Measurements from ENCODE around the gene SEPTIN10. TPM values are rescaled to one million over a fixed set of nuclear protein-coding genes. Genes with fewer than 3 reads are reported as not detected.

Gene SEPTIN10
- total RNA-seq, 1 experiment from 2014 or later, result 100.0 TPM

DNA sequence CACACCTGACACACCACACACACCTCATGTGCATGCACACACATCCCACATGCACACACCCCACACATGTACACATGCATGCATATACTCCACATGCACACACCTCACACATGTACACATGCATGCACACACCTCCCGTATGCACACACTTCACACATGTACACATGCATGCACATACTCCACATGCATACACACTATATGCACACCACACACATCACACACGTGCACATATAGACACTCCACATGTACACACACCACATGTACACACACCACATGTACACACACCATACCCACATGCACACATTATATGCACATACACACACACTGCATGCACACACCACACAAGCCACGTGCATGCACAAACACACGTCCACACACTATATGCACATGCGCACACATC, 100.5 kb downstream of the SEPTIN10 start:
- no peaks in the 10 kb centered on the region for H3K27me3 ChIP-seq (ENCODE audit: control insufficient read depth, insufficient read depth, low read length)
- no peaks in the 10 kb centered on the region for H3K9me3 ChIP-seq (ENCODE audit: control insufficient read depth, insufficient read depth, low read depth, low read length)
- TF ChIP-seq POLR2AphosphoS5 (IDR thresholded peaks at IDR 0.05; ENCODE audit: low read depth, low read length), result no peak
- TF ChIP-seq SIN3A (IDR thresholded peaks at IDR 0.05; ENCODE audit: borderline replicate concordance, insufficient read depth, low read depth, low read length), result no peak
- TF ChIP-seq, protein P1, sequence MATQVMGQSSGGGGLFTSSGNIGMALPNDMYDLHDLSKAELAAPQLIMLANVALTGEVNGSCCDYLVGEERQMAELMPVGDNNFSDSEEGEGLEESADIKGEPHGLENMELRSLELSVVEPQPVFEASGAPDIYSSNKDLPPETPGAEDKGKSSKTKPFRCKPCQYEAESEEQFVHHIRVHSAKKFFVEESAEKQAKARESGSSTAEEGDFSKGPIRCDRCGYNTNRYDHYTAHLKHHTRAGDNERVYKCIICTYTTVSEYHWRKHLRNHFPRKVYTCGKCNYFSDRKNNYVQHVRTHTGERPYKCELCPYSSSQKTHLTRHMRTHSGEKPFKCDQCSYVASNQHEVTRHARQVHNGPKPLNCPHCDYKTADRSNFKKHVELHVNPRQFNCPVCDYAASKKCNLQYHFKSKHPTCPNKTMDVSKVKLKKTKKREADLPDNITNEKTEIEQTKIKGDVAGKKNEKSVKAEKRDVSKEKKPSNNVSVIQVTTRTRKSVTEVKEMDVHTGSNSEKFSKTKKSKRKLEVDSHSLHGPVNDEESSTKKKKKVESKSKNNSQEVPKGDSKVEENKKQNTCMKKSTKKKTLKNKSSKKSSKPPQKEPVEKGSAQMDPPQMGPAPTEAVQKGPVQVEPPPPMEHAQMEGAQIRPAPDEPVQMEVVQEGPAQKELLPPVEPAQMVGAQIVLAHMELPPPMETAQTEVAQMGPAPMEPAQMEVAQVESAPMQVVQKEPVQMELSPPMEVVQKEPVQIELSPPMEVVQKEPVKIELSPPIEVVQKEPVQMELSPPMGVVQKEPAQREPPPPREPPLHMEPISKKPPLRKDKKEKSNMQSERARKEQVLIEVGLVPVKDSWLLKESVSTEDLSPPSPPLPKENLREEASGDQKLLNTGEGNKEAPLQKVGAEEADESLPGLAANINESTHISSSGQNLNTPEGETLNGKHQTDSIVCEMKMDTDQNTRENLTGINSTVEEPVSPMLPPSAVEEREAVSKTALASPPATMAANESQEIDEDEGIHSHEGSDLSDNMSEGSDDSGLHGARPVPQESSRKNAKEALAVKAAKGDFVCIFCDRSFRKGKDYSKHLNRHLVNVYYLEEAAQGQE (IDR thresholded peaks at IDR 0.05; ENCODE audit: insufficient read depth in 1 of 2, low read depth in 2 of 2, low read length in 1 of 2), result no peak
- TF ChIP-seq, protein P2, sequence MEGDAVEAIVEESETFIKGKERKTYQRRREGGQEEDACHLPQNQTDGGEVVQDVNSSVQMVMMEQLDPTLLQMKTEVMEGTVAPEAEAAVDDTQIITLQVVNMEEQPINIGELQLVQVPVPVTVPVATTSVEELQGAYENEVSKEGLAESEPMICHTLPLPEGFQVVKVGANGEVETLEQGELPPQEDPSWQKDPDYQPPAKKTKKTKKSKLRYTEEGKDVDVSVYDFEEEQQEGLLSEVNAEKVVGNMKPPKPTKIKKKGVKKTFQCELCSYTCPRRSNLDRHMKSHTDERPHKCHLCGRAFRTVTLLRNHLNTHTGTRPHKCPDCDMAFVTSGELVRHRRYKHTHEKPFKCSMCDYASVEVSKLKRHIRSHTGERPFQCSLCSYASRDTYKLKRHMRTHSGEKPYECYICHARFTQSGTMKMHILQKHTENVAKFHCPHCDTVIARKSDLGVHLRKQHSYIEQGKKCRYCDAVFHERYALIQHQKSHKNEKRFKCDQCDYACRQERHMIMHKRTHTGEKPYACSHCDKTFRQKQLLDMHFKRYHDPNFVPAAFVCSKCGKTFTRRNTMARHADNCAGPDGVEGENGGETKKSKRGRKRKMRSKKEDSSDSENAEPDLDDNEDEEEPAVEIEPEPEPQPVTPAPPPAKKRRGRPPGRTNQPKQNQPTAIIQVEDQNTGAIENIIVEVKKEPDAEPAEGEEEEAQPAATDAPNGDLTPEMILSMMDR (IDR thresholded peaks at IDR 0.05), result no peak
- ATAC-seq, result no peak
- no peaks in the 10 kb centered on the region for H3K36me3 ChIP-seq (ENCODE audit: control insufficient read depth, insufficient read depth, low read length)
- ChIA-PET CTCF (no interaction called here), POLR2A (no interaction called here)
- H3K4me3 ChIP-seq (ENCODE audit: low read depth in 2 of 2, low read length in 2 of 2), result no peak overlapping the region
- DNase-seq (ENCODE audit: low read depth, low spot score), result no peak
- BruUV-seq (replicated peaks), result no TSS peak
- in situ Hi-C loops (cut with HindIII; ENCODE audit: low pct_unique_long_range_greater_than_20kb, low sequenced_read_pairs) (no loop called here), intact Hi-C loops (cut with micrococcal nuclease; ENCODE audit: unreplicated experiment) (no loop called here)
- peaks cover 6% of the 10 kb centered on the region for H3K4me1 ChIP-seq (ENCODE audit: control insufficient read depth, insufficient read depth, low read length)
- H3K27ac ChIP-seq (ENCODE audit: low read length), result no peak overlapping the region

DNA sequence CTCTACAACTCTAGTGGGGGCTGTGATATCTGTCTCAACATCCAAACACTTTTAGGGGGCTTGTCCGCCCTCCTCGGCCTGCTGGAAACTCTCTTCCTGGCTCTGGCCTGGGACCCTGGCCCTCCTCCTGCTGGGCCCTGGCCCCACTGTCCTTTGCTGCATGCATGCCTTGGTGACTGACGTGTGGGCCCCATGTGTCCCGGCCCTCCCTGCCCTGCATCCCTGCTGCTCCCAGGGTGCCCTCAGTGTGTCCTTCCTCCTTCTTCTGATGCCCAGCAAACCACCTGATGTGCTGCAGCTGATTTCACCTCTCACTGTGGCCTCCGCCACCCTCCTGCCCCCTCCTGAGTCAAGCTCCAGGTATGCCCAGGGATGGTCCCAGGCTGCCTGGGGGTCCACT, 101.7 kb downstream of the SEPTIN10 start:
- intact Hi-C loops (cut with micrococcal nuclease; ENCODE audit: unreplicated experiment) (no loop called here), in situ Hi-C loops (cut with HindIII; ENCODE audit: low pct_unique_long_range_greater_than_20kb, low sequenced_read_pairs) (no loop called here)
- Histone ChIP-seq H3K27me3 (ENCODE audit: control insufficient read depth, insufficient read depth, low read length) (no peaks in the 10 kb centered on the region), H3K9me3 (ENCODE audit: control insufficient read depth, insufficient read depth, low read depth, low read length) (no peaks in the 10 kb centered on the region), H3K27ac (ENCODE audit: low read length) (no peak overlapping the region), H3K4me1 (ENCODE audit: control insufficient read depth, insufficient read depth, low read length) (peaks cover 6% of the 10 kb centered on the region), H3K36me3 (ENCODE audit: control insufficient read depth, insufficient read depth, low read length) (no peaks in the 10 kb centered on the region), H3K4me3 (ENCODE audit: low read depth in 2 of 2, low read length in 2 of 2) (no peak overlapping the region)
- ATAC-seq (no peak), DNase-seq (ENCODE audit: low read depth, low spot score) (no peak)
- CTCF ChIA-PET, result interaction anchor here (0.6 kb wide), 1 partner anchor 10 kb away, joined by 7 read pairs; no protein-coding TSS in a partner anchor
- TF ChIP-seq SIN3A (IDR thresholded peaks at IDR 0.05; ENCODE audit: borderline replicate concordance, insufficient read depth, low read depth, low read length) (no peak), POLR2AphosphoS5 (IDR thresholded peaks at IDR 0.05; ENCODE audit: low read depth, low read length) (no peak), TCF7L2 (IDR thresholded peaks at IDR 0.05; ENCODE audit: low read depth, low read length) (no peak)
- TF ChIP-seq, protein P2 (IDR thresholded peaks at IDR 0.05), result no peak
- TF ChIP-seq, protein P1 (IDR thresholded peaks at IDR 0.05; ENCODE audit: insufficient read depth in 1 of 2, low read depth in 2 of 2, low read length in 1 of 2), result no peak
- no TSS peak for BruUV-seq (replicated peaks)
- POLR2A ChIA-PET, result no interaction called here
